Hepatocyte (in vitro differentiated cells): ENCODE results near the gene IRF1.

ENCODE experiments used
- CTCF ChIP-seq: fragments of 200-600 bp; sonication (generic); IDR thresholded peaks from 2 replicates; pipeline ENCODE4 v1.5.1; 2016; ENCODE audit warnings: antibody characterized with exemption, mild to moderate bottlenecking; ENCODE audit not compliant: poor library complexity
- EZH2 ChIP-seq: fragments of 200-600 bp; sonication (generic); IDR thresholded peaks from 2 replicates; pipeline ENCODE4 v1.6.1; 2016; ENCODE audit warnings: antibody characterized with exemption, mild to moderate bottlenecking, borderline replicate concordance

DNA sequence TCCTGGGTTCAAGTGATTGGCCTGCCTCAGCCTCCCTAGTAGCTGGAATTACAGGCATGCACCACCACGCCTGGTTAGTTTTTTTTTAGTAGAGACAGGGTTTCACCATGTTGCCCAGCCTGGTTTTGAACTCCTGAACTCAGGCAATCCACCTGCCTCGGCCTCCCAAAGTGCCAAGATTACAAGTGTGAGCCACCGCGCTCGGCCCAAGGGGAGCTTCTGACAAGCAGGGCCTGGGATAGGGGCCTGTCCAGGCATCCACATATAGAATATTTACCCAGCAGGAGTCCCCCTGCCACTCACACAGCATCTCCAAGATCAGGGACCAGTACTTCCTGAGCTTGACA, 10.1 kb downstream of the IRF1 start:
- TF ChIP-seq CTCF = no peak
- TF ChIP-seq EZH2 = no peak
